Skeletal muscle cell (primary cell): ENCODE measurements around the gene PTPRK.

ENCODE experiments used
- DNase-seq: peaks from one replicate; pipeline ENCODE4 v3.0.0-alpha.2; 2010; ENCODE audit warnings: low read depth
- H3K4me3 ChIP-seq: 2 replicates; pipeline ENCODE4 v1.5.1; 2011; ENCODE audit warnings: low read depth, mild to moderate bottlenecking, control low read depth, low read length, moderate library complexity

The PTPRK gene

DNA sequence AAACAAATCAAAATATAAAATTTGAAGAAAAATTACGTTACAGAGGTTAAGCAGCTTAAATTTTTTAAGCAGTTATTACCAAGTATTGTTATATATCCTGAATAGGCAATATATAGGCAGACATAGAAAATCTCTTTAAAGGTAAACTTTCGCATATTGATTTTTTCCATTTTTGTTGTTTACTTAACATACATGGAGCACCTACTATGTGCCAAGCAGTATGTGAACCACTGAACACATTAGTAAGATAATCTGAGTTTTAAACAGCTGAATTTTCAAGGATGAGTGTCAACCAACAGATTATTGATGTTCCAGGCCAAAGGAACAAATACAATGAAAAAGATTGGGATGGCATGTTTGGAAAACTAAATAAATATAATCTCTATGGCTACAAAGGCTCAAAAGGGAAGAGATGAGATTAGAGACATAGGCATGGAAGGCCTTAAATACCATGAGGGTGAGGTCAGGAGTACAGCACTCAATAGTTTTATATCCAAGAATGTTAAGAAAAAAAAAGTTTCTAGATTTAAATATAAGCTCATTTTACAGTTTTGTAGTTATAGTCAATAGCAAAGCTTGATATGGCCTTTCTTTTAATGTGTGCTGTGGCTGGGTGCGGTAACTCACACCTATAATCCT lies 277.5 kb downstream of the PTPRK start:
- DNase-seq: no peak
- no peak overlapping the region for H3K4me3 ChIP-seq

DNA sequence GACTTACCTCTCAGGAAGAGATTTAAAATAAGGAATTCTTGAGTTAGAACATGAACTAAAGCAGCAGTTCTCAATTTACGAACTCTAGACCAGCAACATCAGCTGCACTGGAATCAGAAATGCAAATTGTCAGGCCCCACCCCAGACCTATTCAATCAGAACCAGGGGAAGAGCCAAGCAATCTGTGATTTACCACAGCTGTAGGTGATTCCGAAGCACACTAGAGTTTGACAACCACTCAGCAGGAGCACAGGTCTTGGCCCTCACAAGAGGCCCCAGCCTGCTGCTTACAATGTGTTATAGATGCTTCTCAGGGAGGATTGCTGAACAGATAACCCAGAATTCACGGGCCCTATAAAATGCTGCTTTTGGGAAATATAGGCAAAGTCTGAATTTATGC lies 279.2 kb downstream of the PTPRK start:
- H3K4me3 ChIP-seq: no peak overlapping the region
- no peak for DNase-seq

DNA sequence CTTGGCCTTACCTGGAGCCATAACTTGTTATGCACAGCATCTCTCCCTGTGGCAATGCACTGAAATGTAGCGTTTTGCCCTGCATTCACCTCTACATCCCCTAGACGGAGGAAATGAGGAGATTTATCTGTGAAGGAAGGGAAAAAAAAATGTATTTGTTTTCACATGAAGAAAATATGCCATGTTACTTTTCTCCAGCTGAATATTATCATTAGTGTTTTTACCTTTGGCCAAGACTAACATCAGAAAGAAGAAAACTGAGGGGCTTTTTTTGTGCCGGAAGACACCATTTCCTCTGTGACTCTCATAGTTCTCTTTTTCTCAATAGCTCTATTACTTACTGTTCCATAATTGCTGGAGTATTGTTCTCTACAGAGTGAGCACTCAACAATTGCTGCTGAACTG lies 280.4 kb downstream of the PTPRK start:
- H3K4me3 ChIP-seq: no peak overlapping the region
- DNase-seq: no peak

DNA sequence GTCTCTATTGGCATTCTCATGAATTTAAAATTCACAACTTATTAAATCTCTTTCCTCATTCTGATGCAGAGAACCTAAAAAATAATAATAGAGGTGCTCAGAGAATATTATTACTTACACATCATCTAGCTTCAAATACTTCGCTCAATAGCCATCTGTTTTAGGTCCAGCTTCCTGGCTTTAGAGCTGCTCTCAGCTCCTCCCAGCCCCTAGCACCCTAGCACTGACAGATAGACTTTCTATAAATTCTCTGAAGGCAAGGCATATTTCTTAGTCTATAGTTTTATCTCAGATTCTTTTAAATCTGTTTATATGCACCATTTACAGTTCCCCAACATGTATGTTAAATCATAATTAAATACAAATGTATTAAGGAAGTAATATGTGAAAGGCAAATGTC lies 281.3 kb downstream of the PTPRK start:
- no peak overlapping the region for H3K4me3 ChIP-seq
- DNase-seq: no peak

DNA sequence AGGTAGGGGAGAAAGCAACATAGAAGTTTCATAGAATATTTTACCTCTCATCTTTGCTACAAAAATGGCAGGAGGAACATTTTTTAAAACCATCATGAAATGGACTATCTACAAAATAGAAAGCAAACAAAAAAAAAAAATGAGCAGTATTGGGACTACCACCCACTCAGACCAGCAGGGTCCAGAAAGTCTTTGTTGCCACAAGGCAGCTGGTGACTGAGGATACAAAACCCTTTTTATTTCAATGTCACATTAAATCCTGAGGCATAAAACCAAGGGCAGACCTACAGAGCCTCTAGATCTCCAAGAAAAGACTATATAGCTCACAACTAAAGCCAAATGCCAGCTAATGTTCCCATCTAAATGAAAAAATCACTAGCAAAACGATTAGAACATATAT lies 282.2 kb downstream of the PTPRK start:
- DNase-seq: no peak
- no peak overlapping the region for H3K4me3 ChIP-seq

DNA sequence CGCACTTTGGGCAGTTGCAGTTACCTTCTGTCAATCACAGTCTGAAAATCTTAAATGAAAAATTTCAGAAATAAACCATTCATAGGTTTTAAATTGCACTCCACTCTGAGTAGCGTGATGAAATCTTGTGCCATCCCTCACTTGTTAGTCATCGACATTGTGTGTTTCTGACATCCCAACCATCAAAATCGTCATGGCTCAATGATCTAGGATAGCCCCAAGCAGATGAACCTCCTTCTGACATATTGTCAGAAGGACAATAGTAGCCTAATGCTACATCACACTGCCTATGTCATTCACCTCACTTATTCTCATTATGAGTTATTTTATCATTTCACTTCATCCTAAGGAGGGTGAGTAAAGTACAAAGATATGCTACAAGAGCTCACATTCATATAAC lies 284.8 kb downstream of the PTPRK start:
- DNase-seq: peak; percentile 6
- no peak overlapping the region for H3K4me3 ChIP-seq

DNA sequence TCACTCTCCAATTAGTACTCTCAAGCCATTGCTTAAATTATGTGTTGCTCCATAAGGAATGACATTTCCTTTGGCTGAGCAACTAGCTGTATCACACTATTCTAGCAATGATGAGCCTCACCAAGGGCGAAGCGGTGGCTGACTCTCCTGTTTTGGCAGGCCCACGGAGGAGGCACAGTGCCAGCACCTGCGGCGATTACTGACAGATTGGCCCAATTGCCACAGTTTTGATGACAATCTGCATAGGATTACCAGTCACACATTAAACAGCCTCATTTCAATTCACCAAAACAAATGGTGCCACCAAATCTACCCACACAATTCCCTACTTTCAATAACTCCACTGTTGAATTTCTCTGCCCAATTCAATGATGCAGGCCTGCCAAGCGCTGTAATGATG lies 286.9 kb downstream of the PTPRK start:
- no peak overlapping the region for H3K4me3 ChIP-seq
- no peak for DNase-seq

DNA sequence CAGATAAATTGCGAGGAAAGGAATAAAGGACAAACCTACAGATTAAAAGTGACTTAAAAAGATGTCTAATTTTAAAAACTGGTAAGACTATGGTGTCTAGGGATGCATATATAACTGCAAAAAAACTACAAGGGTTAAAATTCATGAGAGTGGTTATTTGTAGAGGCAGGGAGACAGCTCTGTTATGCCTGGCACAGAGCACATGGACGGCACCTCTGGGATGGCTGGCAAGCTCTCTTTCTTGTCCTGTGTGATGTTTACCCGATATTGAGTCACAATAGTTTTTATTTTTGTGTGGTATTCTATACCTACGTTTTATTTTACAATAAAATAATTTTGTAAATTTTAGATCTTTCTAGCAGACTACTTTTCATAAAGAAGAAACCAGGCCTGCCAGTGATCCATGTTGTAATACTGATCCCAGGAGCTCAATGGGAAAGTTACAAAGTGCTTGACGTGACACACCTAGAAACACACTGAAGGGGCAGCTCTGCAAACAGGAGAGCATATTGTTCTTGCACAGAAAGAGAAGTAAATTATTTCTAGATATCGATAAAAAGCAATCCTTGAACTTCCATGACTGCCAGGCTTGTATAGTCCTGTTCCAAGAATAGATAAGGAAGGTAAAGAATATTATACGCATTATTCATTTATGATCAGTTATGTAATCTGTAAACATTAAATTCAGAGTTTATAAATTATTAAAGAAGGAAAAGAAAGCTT lies 290.0 kb downstream of the PTPRK start:
- H3K4me3 ChIP-seq: no peak overlapping the region
- DNase-seq: no peak

DNA sequence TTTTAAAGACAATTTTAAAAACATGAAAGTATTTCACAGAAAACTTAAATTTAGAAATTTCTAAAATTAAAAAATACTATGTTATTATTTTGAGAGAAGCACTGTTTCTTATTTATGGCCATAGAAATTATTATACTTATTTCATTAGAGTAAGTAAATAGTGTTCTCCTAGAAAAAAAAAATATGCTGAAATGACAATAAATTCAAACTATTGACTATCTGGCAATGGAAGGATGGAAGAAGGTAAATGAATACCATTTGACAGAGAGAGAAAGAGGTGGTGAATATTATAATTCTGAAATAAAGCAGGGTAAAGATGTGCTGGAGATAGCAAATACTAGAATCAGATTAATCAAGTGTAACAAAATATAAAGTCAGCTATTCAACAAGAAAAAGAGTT lies 294.8 kb downstream of the PTPRK start:
- H3K4me3 ChIP-seq: no peak overlapping the region
- no peak for DNase-seq

DNA sequence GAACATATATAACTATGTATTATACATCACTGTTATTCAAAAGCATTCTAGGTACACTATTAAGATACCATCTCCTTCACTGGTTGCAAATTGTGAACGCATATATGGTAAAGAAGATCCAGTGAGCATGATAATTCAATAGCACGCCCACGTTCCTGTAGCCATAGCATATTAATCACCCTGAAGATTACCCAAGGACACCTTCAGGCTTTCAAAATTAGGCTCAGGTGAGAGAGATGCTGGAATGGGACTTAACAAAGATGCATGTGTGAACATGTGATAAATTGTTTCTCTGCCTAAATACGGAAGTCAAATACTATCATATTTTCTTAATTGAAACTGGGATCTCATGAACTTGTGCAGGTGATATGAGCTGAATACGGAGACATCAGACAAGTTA lies 303.5 kb downstream of the PTPRK start:
- no peak for DNase-seq
- no peak overlapping the region for H3K4me3 ChIP-seq

DNA sequence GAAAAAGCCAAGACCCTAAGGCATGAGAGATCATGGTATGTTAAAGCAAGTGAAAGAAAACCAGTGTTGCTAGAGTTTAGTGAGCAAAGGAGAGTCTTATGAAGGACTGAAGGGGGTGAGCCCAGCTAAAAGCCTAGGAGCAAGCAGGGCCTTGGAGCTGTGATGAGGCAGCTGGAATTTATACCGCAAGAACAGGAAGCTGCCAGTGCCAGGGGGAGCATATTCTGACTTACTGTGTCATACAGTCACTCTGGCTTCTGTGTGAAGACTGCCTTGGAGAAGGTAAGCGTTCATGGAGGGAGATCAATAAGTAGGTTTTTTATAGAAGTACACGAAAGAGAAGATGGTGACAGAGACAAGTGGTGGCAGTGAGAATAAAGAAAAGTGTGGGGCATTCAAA lies 310.6 kb downstream of the PTPRK start:
- no peak overlapping the region for H3K4me3 ChIP-seq
- peak; percentile 70 for DNase-seq

DNA sequence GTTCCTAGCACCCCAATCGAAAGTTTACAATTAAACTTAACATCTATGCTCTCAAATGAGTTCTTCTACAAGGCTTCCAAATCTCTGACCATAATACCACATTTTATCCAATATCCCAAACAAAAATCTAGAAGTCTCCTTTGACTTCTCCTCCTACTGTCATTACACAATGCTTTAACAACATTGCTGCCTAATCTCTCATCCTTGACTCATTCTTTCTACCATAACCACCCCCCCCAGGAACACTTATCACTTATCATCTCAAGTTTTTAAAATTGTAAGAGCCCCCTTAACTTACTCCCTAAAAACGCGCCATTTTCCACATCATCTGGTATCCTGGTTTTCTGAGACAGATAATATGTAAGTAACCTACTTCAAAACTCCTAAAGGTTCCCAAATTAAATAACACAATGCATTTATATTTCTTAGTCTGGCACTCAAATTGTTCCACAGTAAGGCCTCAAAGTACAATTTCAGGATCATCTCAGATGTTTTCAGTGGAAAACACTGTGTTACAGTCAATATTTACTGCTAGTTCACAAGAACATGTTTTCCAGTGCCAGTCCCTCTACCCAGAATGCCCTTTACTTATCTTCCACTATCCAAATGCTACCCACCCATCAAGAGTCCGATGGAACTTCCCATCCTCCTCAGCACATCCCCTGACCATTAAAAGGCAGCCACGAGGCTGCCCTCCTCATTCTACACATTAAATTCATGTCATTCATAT lies 311.4 kb downstream of the PTPRK start:
- no peak overlapping the region for H3K4me3 ChIP-seq
- peak; percentile 41 for DNase-seq

DNA sequence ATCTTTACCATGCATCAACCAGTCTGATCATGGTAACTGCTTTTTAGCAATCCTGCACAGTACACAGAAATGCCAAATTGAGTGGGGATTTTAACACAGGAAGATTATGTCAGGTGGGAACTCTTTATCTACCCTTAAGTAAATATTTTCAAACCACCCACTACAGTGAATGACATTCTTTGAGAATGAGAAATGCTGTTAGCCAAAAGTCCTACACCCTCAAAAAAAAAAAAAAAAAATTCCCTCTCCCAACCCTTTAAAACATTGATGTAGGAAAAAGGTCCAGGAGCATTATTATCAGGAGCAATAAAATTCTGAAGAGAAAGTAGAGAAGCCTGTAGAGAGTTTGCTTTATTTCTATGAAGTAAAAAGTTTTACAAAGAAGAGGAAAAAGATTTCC lies 312.3 kb downstream of the PTPRK start:
- no peak overlapping the region for H3K4me3 ChIP-seq
- DNase-seq: no peak

DNA sequence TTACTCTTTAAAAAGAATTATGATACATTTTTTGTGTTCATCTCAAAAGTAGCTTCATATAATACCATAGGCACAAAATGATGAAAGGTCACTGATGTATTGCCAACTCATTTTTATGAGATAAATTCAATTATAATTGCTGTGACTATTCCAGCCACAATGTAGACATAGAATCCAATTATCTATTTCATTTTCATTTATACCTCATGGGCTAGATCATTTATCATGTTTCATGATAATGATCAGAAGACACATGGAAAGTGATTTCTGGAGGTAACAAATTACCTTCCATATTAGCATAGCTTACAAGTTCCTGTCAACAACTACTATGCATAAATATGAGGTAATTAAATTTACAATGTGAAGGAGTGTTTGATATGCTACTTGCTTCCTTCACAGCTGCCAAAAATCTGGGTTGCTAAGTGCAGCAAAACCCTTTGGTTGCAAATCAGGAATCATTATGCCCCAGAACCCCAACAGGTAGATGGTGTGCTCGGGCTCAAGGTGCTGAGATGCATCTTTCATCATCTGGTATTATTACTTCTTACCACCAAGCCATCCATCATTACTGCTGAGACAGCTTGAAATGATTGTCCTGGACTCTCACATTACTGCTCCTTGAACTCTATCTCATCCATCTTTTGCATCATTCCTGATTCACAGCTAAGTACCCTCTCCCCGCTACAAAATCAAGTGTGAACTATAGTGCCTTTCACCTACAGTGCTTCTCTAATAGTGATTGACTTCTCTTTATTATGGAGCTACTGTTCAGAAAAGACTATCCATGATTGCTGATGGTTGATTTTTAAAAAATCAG lies 313.6 kb downstream of the PTPRK start:
- H3K4me3 ChIP-seq: no peak overlapping the region
- no peak for DNase-seq

DNA sequence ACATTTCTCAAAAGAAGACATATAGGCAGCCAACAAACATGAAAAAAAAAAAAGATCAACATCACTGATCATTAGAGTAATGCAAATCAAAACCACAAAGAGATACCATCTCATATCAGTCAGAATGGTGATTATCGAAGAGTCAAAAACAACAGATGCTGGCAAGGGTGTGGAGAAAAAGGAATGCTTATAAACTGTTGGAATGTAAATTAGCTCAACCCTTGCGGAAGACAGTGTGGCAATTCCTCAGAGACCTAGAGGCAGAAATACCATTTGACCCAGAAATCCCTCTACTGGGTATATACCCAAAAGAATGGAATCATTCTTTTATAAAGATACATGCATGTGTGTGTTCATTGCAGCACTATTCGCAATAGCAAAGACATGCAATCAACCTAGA lies 315.8 kb downstream of the PTPRK start:
- no peak overlapping the region for H3K4me3 ChIP-seq
- no peak for DNase-seq

DNA sequence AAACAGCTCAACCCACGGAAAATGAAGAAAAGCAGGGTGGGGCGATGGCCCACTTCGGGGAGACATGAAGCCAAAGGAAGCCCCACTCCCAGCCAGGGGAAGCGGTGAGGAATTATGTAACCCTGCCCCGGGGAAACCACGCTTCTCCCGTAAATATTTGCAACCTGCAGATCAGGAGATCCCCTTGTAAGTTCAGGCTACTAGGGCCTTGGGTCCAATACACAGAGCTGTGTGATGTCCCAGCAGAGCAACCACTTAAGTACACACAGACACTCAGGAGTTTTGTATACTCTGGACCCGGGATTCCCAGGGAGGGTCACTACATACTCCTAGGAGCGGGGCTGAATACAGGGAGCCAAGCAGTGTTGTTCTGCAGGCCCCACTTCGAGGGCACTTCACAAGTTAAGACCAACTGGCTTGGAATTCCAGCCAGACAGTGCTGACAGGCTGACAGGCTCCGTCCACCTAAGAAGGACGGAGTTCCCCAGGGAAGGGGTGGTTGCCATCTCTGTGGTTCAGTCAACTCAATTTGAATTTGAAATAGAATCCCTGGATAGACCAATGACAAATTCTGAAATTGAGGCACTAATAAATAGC lies 318.1 kb downstream of the PTPRK start:
- no peak overlapping the region for H3K4me3 ChIP-seq
- DNase-seq: no peak

DNA sequence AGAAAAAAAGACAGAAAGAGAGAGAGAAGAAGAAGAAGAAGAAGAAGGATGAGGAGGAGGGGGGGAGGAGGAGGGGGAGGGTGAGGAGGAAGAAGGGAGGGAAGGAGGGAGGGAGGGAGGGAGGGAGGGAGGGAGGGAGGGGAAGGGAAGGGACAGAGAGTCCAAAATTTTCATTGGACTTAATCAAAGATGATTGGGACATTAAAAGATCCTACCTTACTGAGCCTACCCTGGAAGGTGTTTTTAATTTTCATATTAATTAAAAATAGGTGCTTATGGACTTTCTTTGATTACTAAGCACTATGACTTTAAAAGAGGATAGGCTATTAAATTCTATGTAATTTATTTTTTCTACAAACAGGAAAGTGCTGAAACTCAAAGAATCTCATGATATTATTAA lies 319.6 kb downstream of the PTPRK start:
- DNase-seq: no peak
- H3K4me3 ChIP-seq: no peak overlapping the region

DNA sequence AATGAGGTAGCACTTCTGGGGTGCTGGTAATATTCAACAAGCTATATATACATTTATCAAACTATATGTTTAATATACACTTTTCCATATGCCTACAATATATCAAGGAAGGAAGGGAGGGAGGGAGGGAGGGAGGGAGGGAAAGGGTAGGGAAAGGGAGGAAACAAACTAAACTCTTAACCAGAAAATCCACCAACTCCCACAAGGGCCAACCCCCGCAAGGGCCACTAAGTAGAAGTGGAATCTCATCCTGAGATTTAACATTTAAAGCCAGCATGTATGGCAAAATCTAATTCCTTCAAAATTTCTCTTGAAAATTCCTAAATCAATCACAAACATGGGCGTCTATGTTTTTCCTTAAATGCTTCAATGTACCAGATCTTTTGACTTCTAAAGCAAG lies 320.9 kb downstream of the PTPRK start:
- no peak overlapping the region for H3K4me3 ChIP-seq
- no peak for DNase-seq

DNA sequence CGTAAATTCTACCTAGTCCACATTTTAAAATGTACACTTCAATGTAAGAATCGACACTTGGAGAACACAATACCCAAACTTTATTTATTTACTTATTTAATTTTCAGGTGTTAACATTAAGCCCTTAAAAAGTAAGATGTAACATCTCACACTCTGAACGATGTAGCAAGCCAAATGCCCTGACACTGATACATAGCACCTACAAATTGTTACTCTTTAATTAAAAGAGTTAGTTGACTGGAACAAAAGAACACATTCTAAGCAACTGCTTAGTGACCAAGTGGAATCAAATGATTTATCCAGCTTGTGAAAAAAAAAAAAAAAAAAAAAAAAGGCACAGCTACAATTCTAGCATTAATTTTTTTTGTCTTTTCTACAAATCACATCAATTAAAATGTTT lies 327.4 kb downstream of the PTPRK start:
- no peak for DNase-seq
- no peak overlapping the region for H3K4me3 ChIP-seq

DNA sequence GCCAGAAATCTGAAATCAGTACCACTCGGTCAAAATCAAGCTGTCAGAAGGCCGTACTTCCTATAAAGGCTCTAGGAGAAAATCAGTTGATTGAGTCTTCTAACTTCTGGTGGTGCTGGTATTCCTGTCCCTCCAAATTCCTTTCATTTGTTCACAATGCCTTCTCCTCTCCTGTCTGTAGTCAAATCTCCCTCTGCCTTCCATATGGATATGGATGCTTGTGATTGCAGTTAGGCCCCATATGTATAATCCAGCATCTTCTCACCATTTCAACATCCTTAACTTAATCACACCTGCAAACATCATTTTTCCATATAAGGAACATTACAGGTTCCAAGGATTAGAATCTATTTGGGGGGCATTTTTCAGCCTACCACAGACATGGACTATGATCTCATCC lies 331.7 kb downstream of the PTPRK start:
- DNase-seq: no peak
- no peak overlapping the region for H3K4me3 ChIP-seq
